Measurements from ENCODE around the gene PTPRT. TPM values are rescaled to one million over a fixed set of nuclear protein-coding genes. Genes with fewer than 3 reads are reported as not detected.

PTPRT gene
- total and polyA plus RNA-seq, 10 of the 15 experiments (the other 5 are each of a cell fraction or from before 2014, with no cell fraction given), result not detected

DNA sequence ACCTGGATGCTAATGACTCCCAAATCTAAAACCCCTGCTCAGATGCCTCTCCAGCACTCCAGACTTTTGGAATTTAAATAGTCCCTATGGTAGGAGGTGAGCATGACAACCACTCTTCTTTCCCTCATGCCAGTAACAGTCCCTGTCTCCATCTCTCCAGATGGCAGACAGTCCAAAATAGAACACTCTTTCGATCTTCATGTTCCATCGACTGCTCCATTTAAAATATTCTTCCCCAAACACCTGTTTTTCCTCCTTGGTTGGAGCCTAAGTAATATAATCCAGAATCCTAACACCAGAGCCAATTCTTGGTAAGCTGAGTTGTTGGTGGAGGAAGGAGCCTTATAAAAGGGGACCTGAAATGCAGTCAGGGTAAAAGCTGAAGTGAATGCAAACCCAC is 848.1 kb downstream of the PTPRT start (continued):
- TF ChIP-seq MYB (IDR thresholded peaks at IDR 0.05; ENCODE audit: borderline replicate concordance, low read depth, low read length), result no peak

DNA sequence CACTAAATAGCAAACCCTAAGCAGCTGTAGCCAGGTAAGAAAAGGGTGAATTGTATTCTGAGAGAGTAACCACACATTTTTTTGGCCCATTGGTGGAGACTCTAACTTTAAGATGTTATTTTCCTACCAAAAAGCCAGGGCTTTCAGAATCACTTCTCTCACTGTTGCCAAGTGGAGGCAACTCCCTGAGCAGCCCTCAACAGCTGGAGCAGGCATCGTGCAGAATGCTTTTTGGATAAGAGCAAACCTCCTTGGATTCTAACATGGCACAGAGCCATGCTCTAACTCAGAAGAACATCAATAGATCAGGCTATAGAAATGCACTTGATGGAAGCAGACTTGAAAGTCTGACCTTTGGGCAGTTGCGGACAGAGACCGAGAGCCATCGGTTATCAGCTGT is 849.3 kb downstream of the PTPRT start:
- no peak overlapping the region for H3K9ac ChIP-seq (ENCODE audit: control insufficient read depth, insufficient read depth, low read length)
- RAD21 ChIA-PET (ENCODE audit: unreplicated experiment), result no interaction called here
- POLR2A ChIA-PET, result no interaction called here
- H3K36me3 ChIP-seq (ENCODE audit: control insufficient read depth in 2 of 2, insufficient read depth in 2 of 2, low read length in 1 of 2), result no peaks in the 10 kb centered on the region
- SMC1A ChIA-PET (ENCODE audit: uncharacterized antibody, unreplicated experiment), result no interaction called here
- DNase-seq (ENCODE audit: low read depth, low spot score), result no peak
- TF ChIP-seq ETV6 (conservative IDR thresholded peaks at IDR 0.05 in 1 of 2, IDR thresholded peaks at IDR 0.05 in 1 of 2; ENCODE audit: borderline replicate concordance in 1 of 2, low read depth in 1 of 2), result no peak
- TF ChIP-seq MEF2A (IDR thresholded peaks at IDR 0.05; ENCODE audit: insufficient read depth, low read depth, low read length), result no peak
- TF ChIP-seq PML (IDR thresholded peaks at IDR 0.05; ENCODE audit: low read length), result no peak
- no peak for TF ChIP-seq YY1 (IDR thresholded peaks at IDR 0.05; ENCODE audit: low read depth, low read length)
- TF ChIP-seq, protein P1, sequence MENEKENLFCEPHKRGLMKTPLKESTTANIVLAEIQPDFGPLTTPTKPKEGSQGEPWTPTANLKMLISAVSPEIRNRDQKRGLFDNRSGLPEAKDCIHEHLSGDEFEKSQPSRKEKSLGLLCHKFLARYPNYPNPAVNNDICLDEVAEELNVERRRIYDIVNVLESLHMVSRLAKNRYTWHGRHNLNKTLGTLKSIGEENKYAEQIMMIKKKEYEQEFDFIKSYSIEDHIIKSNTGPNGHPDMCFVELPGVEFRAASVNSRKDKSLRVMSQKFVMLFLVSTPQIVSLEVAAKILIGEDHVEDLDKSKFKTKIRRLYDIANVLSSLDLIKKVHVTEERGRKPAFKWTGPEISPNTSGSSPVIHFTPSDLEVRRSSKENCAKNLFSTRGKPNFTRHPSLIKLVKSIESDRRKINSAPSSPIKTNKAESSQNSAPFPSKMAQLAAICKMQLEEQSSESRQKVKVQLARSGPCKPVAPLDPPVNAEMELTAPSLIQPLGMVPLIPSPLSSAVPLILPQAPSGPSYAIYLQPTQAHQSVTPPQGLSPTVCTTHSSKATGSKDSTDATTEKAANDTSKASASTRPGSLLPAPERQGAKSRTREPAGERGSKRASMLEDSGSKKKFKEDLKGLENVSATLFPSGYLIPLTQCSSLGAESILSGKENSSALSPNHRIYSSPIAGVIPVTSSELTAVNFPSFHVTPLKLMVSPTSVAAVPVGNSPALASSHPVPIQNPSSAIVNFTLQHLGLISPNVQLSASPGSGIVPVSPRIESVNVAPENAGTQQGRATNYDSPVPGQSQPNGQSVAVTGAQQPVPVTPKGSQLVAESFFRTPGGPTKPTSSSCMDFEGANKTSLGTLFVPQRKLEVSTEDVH (IDR thresholded peaks at IDR 0.05; ENCODE audit: low read depth, partially characterized antibody), result no peak
- no peak for TF ChIP-seq SMAD1 (IDR thresholded peaks at IDR 0.05; ENCODE audit: low read depth, partially characterized antibody)
- no TSS peak for BruUV-seq (replicated peaks)
- CTCF ChIA-PET, result no interaction called here
- intact Hi-C loops (cut with micrococcal nuclease; ENCODE audit: unreplicated experiment), result no loop called here
- H2AFZ ChIP-seq (ENCODE audit: control insufficient read depth, low read depth, low read length), result no peak overlapping the region
- H3K4me1 ChIP-seq (ENCODE audit: control insufficient read depth, insufficient read depth, low read length), result no peaks in the 10 kb centered on the region
- FAIRE-seq, result no peak
- in situ Hi-C loops (cut with MboI), result no loop called here
- no peaks in the 10 kb centered on the region for H3K79me2 ChIP-seq (ENCODE audit: control insufficient read depth, insufficient read depth, low read length)
- no peaks in the 10 kb centered on the region; a peak in 1 of 4 replicates for H3K27me3 ChIP-seq (replicated peaks in 1 of 2; ENCODE audit: control insufficient read depth in 2 of 2, insufficient read depth in 2 of 2, low read length in 1 of 2)
- peaks cover 4% of the 10 kb centered on the region; the same call in 1 of the 2 replicates for H4K20me1 ChIP-seq (ENCODE audit: control insufficient read depth, insufficient read depth)
- no peak overlapping the region for H3K4me2 ChIP-seq (ENCODE audit: control insufficient read depth, insufficient read depth)
- WGBS (ENCODE audit: insufficient coverage, insufficient replicate concordance, low lambda C conversion rate, missing lambda C conversion rate), result 55% methylated on average over 4 of the region's 4 CpGs
- no peak overlapping the region for H3K27ac ChIP-seq (ENCODE audit: control insufficient read depth, insufficient read depth)
- no peaks in the 10 kb centered on the region for H3K9me3 ChIP-seq (replicated peaks; ENCODE audit: control insufficient read depth, insufficient read depth, low read length)
- no peak for ATAC-seq
- no peak overlapping the region for H3K4me3 ChIP-seq
